Stimulated activated CD4-positive, alpha-beta T cell treated with anti-CD3 and anti-CD28 coated beads, TNF-alpha, amount 100 ng/mL, for 4 hours (primary cell): ENCODE results near the gene VEGFA.

Experiments used
- DNase-seq, 3 experiments: peaks; one replicate each; pipeline ENCODE4 v3.0.0-alpha.2; 2020; ENCODE audit warnings: low read depth in 3 of 3

Gene VEGFA

GRCh38 chr6:43759136-43759906 is 10.7 kb upstream of the VEGFA start:
- DNase-seq = no peak

DNA sequence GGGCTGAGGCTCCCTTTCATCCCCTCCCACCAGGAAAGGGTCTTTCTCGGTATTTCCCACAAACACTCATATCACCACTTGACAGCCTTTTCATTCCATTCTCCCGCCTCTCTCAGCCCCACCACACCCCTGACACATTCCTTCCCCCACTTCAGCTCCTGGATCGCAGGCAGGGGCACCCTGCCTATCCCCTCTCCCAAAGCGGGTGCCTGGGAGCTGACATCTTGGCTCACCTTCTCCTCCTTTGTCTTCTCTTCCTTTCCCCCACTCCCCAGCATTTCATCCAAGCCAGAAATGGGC is 10.2 kb upstream of the VEGFA start:
- DNase-seq = no peak

- no peak for DNase-seq
Observed at GRCh38 chr6:43760210-43761168, 9.5 kb upstream of the VEGFA start.

GRCh38 chr6:43761666-43762409 is 8.2 kb upstream of the VEGFA start:
- DNase-seq = no peak

- no peak for DNase-seq
Observed at GRCh38 chr6:43762410-43762768, 7.6 kb upstream of the VEGFA start.

DNA sequence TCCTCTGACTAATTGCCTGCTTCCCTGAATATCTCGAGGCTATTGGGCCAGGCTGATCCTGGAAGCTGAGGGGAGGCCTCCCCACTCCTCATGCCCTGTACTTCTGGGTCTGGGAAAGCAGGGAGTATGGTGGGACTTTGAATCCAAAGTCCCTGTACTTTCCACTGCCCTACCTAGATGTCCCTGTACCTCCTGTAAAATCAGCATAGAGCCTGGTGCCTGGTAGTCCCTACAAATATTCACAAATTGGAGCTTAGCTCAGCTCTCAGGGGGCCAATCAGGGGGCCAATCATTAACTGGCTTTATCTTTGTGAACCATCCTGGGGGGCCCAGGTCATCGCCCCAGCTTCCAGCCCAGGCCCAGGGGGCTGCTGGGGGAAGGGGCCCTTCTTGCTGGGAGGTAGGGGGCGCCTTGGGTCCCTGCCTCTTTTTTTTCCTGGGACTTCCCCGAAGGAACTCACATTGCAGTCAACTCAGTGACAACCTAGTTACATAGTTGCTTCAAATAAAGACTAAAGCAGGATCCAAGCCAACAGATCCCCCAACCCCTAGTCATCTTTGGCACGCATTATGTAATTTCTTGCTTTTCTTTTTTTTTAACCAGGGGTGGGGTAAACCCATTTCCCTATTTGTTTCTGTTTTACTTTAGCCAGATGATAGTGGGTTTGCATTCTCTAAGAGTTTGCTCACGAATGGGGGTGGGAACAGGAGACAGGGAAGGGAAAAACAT is 6.9 kb upstream of the VEGFA start:
- no peak for DNase-seq

DNA sequence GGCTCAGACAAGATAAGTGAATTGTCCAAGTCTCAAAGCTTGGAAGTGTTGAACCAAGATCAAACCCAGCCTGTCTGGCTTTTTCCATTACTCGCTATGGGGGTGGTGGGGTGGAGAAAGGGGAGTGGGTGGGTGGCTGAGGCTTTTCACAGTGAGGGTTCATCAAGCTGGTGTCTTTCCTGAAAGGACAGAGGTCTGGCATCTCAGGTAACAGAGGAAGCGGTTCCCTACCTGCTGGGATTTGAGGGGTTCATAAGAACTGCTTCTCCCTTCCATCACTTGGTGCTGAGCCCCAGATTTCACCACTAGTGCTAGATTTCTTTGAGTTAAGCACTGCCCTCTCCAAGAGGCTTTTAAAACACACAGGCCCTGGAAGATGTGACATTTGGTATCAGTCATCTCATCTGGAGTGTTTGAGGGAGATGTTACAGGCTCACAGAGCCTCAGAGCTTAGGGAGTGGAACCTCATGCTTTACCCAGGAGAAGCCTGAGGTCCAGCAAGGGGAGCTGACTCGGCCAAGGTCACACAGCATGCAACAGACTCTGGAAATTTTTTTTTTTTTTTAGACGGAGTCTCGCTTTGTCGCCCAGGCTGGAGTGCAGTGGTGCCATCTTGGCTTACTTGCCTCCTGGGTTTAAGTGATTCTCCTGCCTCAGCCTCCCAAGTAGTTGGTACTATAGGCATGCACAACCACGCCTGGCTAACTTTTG is 6.0 kb upstream of the VEGFA start:
- DNase-seq = no peak

DNA sequence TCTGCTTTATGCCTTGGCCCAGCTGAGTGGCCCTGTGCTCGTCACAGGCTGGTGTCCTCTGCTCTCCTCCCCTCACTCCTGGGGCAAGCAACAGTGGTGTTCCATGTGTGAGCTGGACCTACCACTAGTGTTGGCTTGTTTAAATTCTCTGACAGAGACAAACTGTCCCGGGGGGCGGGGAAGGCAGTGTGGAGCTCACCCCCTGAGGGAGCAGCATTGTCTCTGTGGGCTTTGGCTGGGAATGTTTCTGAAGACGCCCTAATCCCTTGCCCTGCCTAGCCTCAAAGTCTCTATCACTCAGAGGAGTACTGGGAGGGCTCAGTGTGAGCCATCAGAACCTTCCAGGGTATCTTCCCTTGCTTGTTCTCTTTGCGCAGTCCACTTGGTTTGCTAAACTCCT is 5.2 kb upstream of the VEGFA start:
- DNase-seq = no peak

GRCh38 chr6:43765776-43766499 is 4.1 kb upstream of the VEGFA start:
- no peak for DNase-seq

DNA sequence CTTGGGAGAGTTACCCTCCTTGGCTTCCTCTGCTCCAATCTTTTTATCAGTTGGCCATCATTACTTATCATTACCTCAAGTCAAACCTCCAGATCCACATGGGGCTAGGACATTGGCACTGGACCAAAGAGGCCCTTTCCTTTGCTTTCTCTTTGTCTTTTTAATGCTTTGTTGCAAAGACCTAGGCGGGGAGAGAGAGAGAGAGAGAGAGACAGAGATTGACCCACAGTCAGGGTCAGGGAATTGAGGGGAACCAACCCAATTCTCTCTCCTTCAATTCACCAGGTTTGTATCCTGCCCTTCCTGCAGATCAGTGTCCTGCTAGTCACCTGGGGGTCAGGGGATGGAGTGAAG is 3.5 kb upstream of the VEGFA start:
- DNase-seq = no peak

DNA sequence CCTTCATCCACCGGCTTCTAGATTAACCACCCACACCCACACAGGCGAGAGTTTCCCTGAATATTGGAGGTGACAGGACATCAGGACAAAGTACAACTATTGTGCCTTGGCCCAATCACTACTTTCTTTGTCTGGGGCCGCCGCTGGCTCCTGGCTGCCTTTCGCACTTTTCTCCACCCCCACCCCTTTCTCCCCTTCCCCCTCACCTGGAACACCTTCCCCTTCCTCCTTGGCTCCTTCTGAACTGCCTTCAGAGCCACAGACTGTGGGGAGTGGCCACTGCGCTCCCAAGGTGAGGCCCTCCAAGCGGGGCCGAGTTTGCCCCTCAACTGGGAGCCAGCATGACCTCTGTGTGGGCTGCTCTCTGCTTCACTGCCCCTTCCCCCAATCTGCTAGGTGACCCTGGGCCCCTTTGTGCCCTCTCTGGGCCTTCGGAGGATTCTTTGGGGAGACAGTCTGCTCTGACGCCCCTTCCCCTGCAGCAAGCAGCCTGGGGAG is 3.0 kb upstream of the VEGFA start:
- DNase-seq = no peak

DNA sequence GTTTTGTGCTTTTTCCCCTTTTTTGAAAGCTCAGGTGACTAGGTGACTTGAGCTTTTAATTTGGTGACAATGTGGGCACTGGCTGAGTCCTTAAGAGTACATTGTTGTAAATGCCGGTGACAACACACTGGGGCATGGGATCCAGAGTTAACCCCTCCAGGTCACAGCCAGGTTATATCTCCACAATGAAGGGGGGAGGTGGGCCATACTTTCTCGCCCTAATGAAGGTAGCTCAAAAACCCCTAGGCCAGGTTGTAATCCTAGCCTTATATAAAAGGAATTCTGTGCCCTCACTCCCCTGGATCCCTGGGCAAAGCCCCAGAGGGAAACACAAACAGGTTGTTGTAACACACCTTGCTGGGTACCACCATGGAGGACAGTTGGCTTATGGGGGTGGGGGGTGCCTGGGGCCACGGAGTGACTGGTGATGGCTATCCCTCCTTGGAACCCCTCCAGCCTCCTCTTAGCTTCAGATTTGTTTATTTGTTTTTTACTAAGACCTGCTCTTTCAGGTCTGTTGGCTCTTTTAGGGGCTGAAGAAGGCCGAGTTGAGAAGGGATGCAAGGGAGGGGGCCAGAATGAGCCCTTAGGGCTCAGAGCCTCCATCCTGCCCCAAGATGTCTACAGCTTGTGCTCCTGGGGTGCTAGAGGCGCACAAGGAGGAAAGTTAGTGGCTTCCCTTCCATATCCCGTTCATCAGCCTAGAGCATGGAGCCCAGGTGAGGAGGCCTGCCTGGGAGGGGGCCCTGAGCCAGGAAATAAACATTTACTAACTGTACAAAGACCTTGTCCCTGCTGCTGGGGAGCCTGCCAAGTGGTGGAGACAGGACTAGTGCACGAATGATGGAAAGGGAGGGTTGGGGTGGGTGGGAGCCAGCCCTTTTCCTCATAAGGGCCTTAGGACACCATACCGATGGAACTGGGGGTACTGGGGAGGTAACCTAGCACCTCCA is 2.2 kb upstream of the VEGFA start:
- no peak for DNase-seq

DNA sequence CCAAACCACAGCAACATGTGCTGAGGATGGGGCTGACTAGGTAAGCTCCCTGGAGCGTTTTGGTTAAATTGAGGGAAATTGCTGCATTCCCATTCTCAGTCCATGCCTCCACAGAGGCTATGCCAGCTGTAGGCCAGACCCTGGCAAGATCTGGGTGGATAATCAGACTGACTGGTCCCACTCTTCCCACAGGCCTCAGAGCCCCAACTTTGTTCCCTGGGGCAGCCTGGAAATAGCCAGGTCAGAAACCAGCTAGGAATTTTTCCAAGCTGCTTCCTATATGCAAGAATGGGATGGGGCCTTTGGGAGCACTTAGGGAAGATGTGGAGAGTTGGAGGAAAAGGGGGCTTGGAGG is 1.5 kb upstream of the VEGFA start:
- no peak for DNase-seq

GRCh38 chr6:43768983-43769525 is 957 bp upstream of the VEGFA start:
- no peak for DNase-seq

GRCh38 chr6:43770372-43771209 is 580 bp downstream of the VEGFA start:
- DNase-seq = peak in 1 of 3 experiments; percentile 18

DNA sequence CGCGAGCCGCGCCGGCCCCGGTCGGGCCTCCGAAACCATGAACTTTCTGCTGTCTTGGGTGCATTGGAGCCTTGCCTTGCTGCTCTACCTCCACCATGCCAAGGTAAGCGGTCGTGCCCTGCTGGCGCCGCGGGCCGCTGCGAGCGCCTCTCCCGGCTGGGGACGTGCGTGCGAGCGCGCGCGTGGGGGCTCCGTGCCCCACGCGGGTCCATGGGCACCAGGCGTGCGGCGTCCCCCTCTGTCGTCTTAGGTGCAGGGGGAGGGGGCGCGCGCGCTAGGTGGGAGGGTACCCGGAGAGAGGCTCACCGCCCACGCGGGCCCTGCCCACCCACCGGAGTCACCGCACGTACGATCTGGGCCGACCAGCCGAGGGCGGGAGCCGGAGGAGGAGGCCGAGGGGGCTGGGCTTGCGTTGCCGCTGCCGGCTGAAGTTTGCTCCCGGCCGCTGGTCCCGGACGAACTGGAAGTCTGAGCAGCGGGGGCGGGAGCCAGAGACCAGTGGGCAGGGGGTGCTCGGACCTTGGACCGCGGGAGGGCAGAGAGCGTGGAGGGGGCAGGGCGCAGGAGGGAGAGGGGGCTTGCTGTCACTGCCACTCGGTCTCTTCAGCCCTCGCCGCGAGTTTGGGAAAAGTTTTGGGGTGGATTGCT is 1.3 kb downstream of the VEGFA start:
- DNase-seq = peak; percentile 54 to 73 (median 67)

DNA sequence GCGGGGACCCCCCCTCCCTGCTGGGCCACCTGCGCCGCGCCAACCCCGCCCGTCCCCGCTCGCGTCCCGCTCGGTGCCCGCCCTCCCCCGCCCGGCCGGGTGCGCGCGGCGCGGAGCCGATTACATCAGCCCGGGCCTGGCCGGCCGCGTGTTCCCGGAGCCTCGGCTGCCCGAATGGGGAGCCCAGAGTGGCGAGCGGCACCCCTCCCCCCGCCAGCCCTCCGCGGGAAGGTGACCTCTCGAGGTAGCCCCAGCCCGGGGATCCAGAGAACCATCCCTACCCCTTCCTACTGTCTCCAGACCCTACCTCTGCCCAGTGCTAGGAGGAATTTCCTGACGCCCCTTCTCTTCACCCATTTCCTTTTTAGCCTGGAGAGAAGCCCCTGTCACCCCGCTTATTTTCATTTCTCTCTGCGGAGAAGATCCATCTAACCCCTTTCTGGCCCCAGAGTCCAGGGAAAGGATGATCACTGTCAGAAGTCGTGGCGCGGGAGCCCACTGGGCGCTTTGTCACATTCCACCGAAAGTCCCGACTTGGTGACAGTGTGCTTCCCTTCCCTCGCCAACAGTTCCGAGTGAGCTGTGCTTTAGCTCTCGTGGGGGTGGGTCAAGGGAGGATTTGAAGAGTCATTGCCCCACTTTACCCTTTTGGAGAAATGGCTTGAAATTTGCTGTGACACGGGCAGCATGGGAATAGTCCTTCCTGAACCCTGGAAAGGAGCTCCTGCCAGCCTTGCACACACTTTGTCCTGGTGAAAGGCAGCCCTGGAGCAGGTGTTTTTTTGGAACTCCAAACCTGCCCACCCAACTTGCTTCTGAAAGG is 2.1 kb downstream of the VEGFA start:
- DNase-seq = peak; percentile 45 to 56 (median 46)
